Heart right ventricle (tissue), 16 donors: ENCODE results near the gene APOL1. TPM values are rescaled to one million over a fixed set of nuclear protein-coding genes. Genes with fewer than 3 reads are reported as not detected.
"Not testable (repeated sequence)": the region's sequence is repeated elsewhere in the genome, so short reads cannot be mapped to it uniquely, and the experiment has no call there.

Source experiments
- ATAC-seq, 8 donors: fragments of 200-7000 bp; cut with Tn5 transposase; one replicate each; pipeline ENCODE4 v1.9.1; 2020; ENCODE audit warnings: mild to moderate bottlenecking in 8 of 8, moderate library complexity in 8 of 8, moderate number of reproducible peaks in 1 of 8
- DNase-seq, 2 donors: peaks; one replicate each; pipeline ENCODE4 v3.0.0-alpha.2; 2020
- H3K27ac ChIP-seq, 10 donors: fragments of 200-600 bp; sonication (generic) in 2 of 10; one replicate each; pipeline versions ENCODE4 v1.5.0 to v1.8.0; 2020 to 2022; ENCODE audit warnings: mild to moderate bottlenecking in 3 of 10
- H3K27me3 ChIP-seq, 7 donors: fragments of 200-600 bp; one replicate each; pipeline ENCODE4 v1.8.0; 2021 to 2022; ENCODE audit warnings: mild to moderate bottlenecking in 2 of 7
- H3K36me3 ChIP-seq, 9 donors: fragments of 200-600 bp; sonication (generic) in 1 of 9; one replicate each; pipeline versions ENCODE4 v1.5.0 to v1.8.0; 2020 to 2022; ENCODE audit warnings: mild to moderate bottlenecking in 2 of 9
- H3K4me1 ChIP-seq, 9 donors: fragments of 200-600 bp; sonication (generic) in 1 of 9; one replicate each; pipeline versions ENCODE4 v1.5.0 to v1.8.0; 2020 to 2022; ENCODE audit warnings: mild to moderate bottlenecking in 4 of 9
- H3K4me3 ChIP-seq, 10 donors: fragments of 200-600 bp; sonication (generic) in 2 of 10; one replicate each; pipeline versions ENCODE4 v1.5.0 to v1.8.0; 2020 to 2022; ENCODE audit warnings: mild to moderate bottlenecking in 7 of 10, moderate library complexity in 2 of 10
- H3K9me3 ChIP-seq, 11 donors: fragments of 200-600 bp in 10 of 11; sonication (generic) in 2 of 11; one replicate each; pipeline versions ENCODE4 v1.5.0 to v1.8.0; 2013 to 2022; ENCODE audit warnings: mild to moderate bottlenecking in 2 of 11, control low read depth in 1 of 11, moderate library complexity in 1 of 11
- CTCF ChIP-seq, 9 donors: fragments of 200-600 bp; sonication (generic) in 2 of 9; IDR thresholded peaks; one replicate each; pipeline versions ENCODE4 v1.5.0 to v1.8.0; 2021 to 2022; ENCODE audit warnings: antibody characterized with exemption in 9 of 9, mild to moderate bottlenecking in 5 of 9, moderate library complexity in 1 of 9
- WGBS, 2 donors: extraction: QIAGEN DNeasy Blood & Tissue Kit; methylation state at CpG; one replicate each; pipeline ENCODE4 v1.1.7; 2013; ENCODE audit warnings: inconsistent platforms in 1 of 2; 5-methylcytosine and 5-hydroxymethylcytosine counted together
- intact Hi-C, 10 donors: fragments of 100-400 bp; cut with DNase I; formaldehyde crosslinking; loops; one replicate each; pipeline versions ENCODE4 v1.11.1 to v1.14.2; 2022
- polyA plus RNA-seq, 2 donors: library from polyadenylated mRNA; stranded (reverse); fragments of 200-250 nt; gene quantifications; one replicate each; pipeline ENCODE4 v1.2.3, GENCODE V29; 2013
- total RNA-seq, 10 donors: library from RNA; stranded (reverse); fragmentation: NEBNext Ultra II Directional in 3 of 10; extraction: Animal tissue kit (Norgen Biotek cat#: 25700) in 3 of 10; gene quantifications; one replicate each; pipeline versions ENCODE4 v1.2.1 to v1.2.4, GENCODE V29; 2021 to 2023
- donor health status: Arrhythmogenic right ventricular cardiomyopathy.
- donor health status: ischemic (EF 13 %, LVEDD 7.1; RV severe dilation, severe dysfunction).
- donor health status: healthy with polysubstance abuse.
- donor health status: DM: no; HTN: yes; CAD: no.
- donor health status: DM: no; HTN: no; CAD: no.
- donor health status: ischemic (EF 25% LVEDD 6.9; RV normal size, moderate dysfunction).
- donor health status: ischemic (EF 25% LVEDD 5.7; RV mildly dilated, moderate dysfunction).
- donor health status: healthy.
- donor health status: DM: yes; HTN: yes; CAD: no.
- donor health status: Ischemic cardiomyopathy.
- donor health status: ischemic (EF 35%, LVEDD 5.7; RV mildly dilated, moderate dysfunction).
- donor health status: nonischemic (EF 11% LVEDD 7.7; RV severe dilation, severe dysfunction).
- donor health status: DM: yes; HTN: yes; CAD: no.
- donor health status: PGD.
- donor health status: ischemic (EF 29% LVEDD 5.4; RV normal size, mild dysfunction).
- donor health status: nonischemic (EF 23%, LVEDD 6.1; RV moderate dilation, normal function).

Gene APOL1
- total and polyA plus RNA-seq, 12 donors, result 9.8 to 121 (median 17.5) TPM

GRCh38 chr22:36249160-36249559 lies 3.8 kb upstream of the APOL1 start:
- H3K27me3 ChIP-seq, result no peaks in the 10 kb centered on the region
- no peak overlapping the region for H3K4me3 ChIP-seq
- 92 to 93% methylated on average over 2 of the region's 2 CpGs for WGBS, 2 donors
- H3K4me1 ChIP-seq, result peaks cover 4 to 33% (median 30%) of the 10 kb centered on the region in 9 donors
- TF ChIP-seq CTCF (IDR thresholded peaks at IDR 0.05), result no peak
- intact Hi-C loops, result no loop called here
- DNase-seq (no peak), ATAC-seq (no peak)
- H3K36me3 ChIP-seq, result no peaks in the 10 kb centered on the region
- H3K27ac ChIP-seq, result no peak overlapping the region
- no peaks in the 10 kb centered on the region for H3K9me3 ChIP-seq

- ATAC-seq, DNase-seq, H3K36me3 ChIP-seq, H3K9me3 ChIP-seq, H3K4me3 ChIP-seq, H3K27me3 ChIP-seq, H3K27ac ChIP-seq: not testable (repeated sequence)
- intact Hi-C loops, result loop anchor here in 1 of 10 donors (10.0 kb wide), 1 partner anchor 46 kb away; the partner anchor contains the start of gene APOL4
- 93 to 94% methylated on average over 24 of the region's 24 CpGs for WGBS, 2 donors
- H3K4me1 ChIP-seq, result peaks cover 0 to 32% (median 29%) of the 10 kb centered on the region in 9 donors
Observed at GRCh38 chr22:36250292-36250960, 2.5 kb upstream of the APOL1 start.

- ATAC-seq, H3K9me3 ChIP-seq, H3K36me3 ChIP-seq, DNase-seq, H3K27me3 ChIP-seq: not testable (repeated sequence)
- peaks cover 4 to 45% (median 33%) of the 10 kb centered on the region in 9 donors for H3K4me1 ChIP-seq
- peak overlapping the region in 2 of 10 donors; percentile 63 to 64 for H3K4me3 ChIP-seq
- intact Hi-C loops, result loop anchor here in 1 of 10 donors (10.0 kb wide), 1 partner anchor 47 kb away; the partner anchor contains the start of gene APOL4
- peak overlapping the region in 9 of 10 donors; percentile 82 to 92 (median 90) for H3K27ac ChIP-seq
- WGBS, 2 donors, result 88 to 95% methylated on average over 7 of the region's 7 CpGs
Observed at GRCh38 chr22:36251979-36252608, 839 bp upstream of the APOL1 start.

GRCh38 chr22:36253523-36254490 lies 874 bp downstream of the APOL1 start:
- intact Hi-C loops, result loop anchor here in 1 of 10 donors (10.0 kb wide), 1 partner anchor 49 kb away; the partner anchor contains the start of gene APOL4
- Histone ChIP-seq H3K4me1 (peaks cover 7 to 62% (median 44%) of the 10 kb centered on the region in 9 donors), H3K9me3 (no peaks in the 10 kb centered on the region), H3K4me3 (peak overlapping the region; percentile 16 to 65 (median 58)), H3K27ac (peak overlapping the region; percentile 62 to 92 (median 90)), H3K36me3 (peaks cover 0 to 25% (median 0%) of the 10 kb centered on the region in 9 donors), H3K27me3 (no peaks in the 10 kb centered on the region)
- ATAC-seq (peak in 4 of 8 donors; percentile 1 to 33 (median 22)), DNase-seq (no peak)
- TF ChIP-seq CTCF (IDR thresholded peaks at IDR 0.05), result no peak
- WGBS, 2 donors, result 52 to 62% methylated on average over 7 of the region's 7 CpGs

- intact Hi-C loops, result loop anchor here in 2 of 10 donors (5.0 to 10.0 kb wide), 2 partner anchors 51 to 58 kb away; partner anchors contain the start of gene APOL4 (in 1 of the 2)
- H3K9me3 ChIP-seq, H3K27me3 ChIP-seq, DNase-seq: not testable (repeated sequence)
- WGBS, 2 donors, result 90% methylated on average over 1 of the region's 5 CpGs; no CpG with 5 or more reads in 1 of the 2 donors
- peak; percentile 22 to 61 (median 45) for ATAC-seq
- Histone ChIP-seq H3K27ac (peak overlapping the region; percentile 59 to 92 (median 90)), H3K36me3 (peaks cover 0 to 42% (median 0%) of the 10 kb centered on the region in 9 donors), H3K4me1 (peaks cover 13 to 77% (median 62%) of the 10 kb centered on the region in 9 donors), H3K4me3 (peak overlapping the region in 8 of 10 donors; percentile 8 to 65 (median 59))
Observed at GRCh38 chr22:36255572-36255971, 2.6 kb downstream of the APOL1 start.
